HEK293 (cell line): ENCODE results near the gene BTG1.

Experiments
- CTCF ChIA-PET: fragments of 350-600 bp; formaldehyde crosslinking; extraction: SDS; loops from one replicate; lab custom pipeline; 2021; ENCODE audit warnings: antibody characterized with exemption; lab: Yijun Ruan, JAX
- POLR2A ChIA-PET: fragments of 300-600 bp; formaldehyde crosslinking; extraction: SDS; loops from one replicate; lab custom pipeline; 2020; ENCODE audit warnings: antibody characterized with exemption, inconsistent platforms; lab: Yijun Ruan, JAX
- H3K27ac ChIP-seq: fragments of 200-500 bp; sonication (Bioruptor generic); 2 replicates; pipeline ENCODE4 v1.5.1; 2014; ENCODE audit warnings: low read depth, low read length, control low read depth, inconsistent platforms; ENCODE audit errors: extremely low read depth
- H3K36me3 ChIP-seq, 2 experiments: fragments of 200-500 bp in 1 of 2; sonication (Bioruptor generic) in 1 of 2; 1 replicate in 1 of 2; 2 replicates in 1 of 2; pipeline ENCODE4 v1.5.1; 2014 to 2017; ENCODE audit warnings: inconsistent platforms in 2 of 2, low read length in 2 of 2; ENCODE audit not compliant: control insufficient read depth in 2 of 2, insufficient read depth in 1 of 2
- H3K4me1 ChIP-seq: fragments of 200-500 bp; sonication (Bioruptor generic); 2 replicates; pipeline ENCODE4 v1.5.1; 2014; ENCODE audit warnings: mild to moderate bottlenecking, low read length, inconsistent platforms; ENCODE audit not compliant: control insufficient read depth, insufficient read depth
- H3K4me3 ChIP-seq: 2 replicates; pipeline ENCODE4 v1.5.1; 2011; ENCODE audit warnings: low read depth, mild to moderate bottlenecking, control low read depth, low read length, moderate library complexity
- H3K9me3 ChIP-seq: fragments of 200-500 bp; sonication (Bioruptor generic); 2 replicates; pipeline ENCODE4 v1.5.1; 2014; ENCODE audit warnings: low read depth, low read length, inconsistent platforms; ENCODE audit not compliant: control insufficient read depth, insufficient read depth
- KLF9 ChIP-seq: fragments of 450-650 bp; formaldehyde crosslinking; IDR thresholded peaks from 2 replicates; pipeline ENCODE4 v1.5.1; 2016; ENCODE audit warnings: missing biosample characterization, missing genetic modification characterization, low read depth
- MYNN ChIP-seq: fragments of 450-650 bp; formaldehyde crosslinking; IDR thresholded peaks from 2 replicates; pipeline ENCODE4 v1.5.1; 2016; ENCODE audit warnings: missing biosample characterization, missing genetic modification characterization, borderline replicate concordance
- PRDM10 ChIP-seq: fragments of 450-650 bp; formaldehyde crosslinking; IDR thresholded peaks from 2 replicates; pipeline ENCODE4 v1.5.1; 2016; ENCODE audit warnings: missing biosample characterization, missing genetic modification characterization
- REPIN1 ChIP-seq: fragments of 450-650 bp; formaldehyde crosslinking; IDR thresholded peaks from 2 replicates; pipeline ENCODE4 v1.5.1; 2017; ENCODE audit warnings: missing biosample characterization, missing genetic modification characterization, low read depth
- REST ChIP-seq: fragments of 450-650 bp; formaldehyde crosslinking; IDR thresholded peaks from 2 replicates; pipeline ENCODE4 v1.5.1; 2016; ENCODE audit warnings: missing biosample characterization, missing genetic modification characterization
- ZBTB8A ChIP-seq: fragments of 450-650 bp; formaldehyde crosslinking; IDR thresholded peaks from 2 replicates; pipeline ENCODE4 v1.5.1; 2016; ENCODE audit warnings: missing biosample characterization, missing genetic modification characterization
- ZNF335 ChIP-seq: fragments of 450-650 bp; formaldehyde crosslinking; conservative IDR thresholded peaks from 2 replicates; pipeline ENCODE4 v1.5.1; 2016; ENCODE audit warnings: missing biosample characterization, missing genetic modification characterization
- ZNF394 ChIP-seq: fragments of 450-650 bp; formaldehyde crosslinking; IDR thresholded peaks from 2 replicates; pipeline ENCODE4 v1.5.1; 2016; ENCODE audit warnings: missing biosample characterization, missing genetic modification characterization, mild to moderate bottlenecking, moderate library complexity, borderline replicate concordance
- ZNF433 ChIP-seq: fragments of 450-650 bp; formaldehyde crosslinking; IDR thresholded peaks from 2 replicates; pipeline ENCODE4 v1.5.1; 2016; ENCODE audit warnings: missing biosample characterization, missing genetic modification characterization, low read depth
- ZNF513 ChIP-seq: fragments of 450-650 bp; IDR thresholded peaks from 2 replicates; pipeline ENCODE4 v1.5.1; 2018; ENCODE audit warnings: missing biosample characterization, missing genetic modification characterization
- ZNF654 ChIP-seq: fragments of 450-650 bp; formaldehyde crosslinking; IDR thresholded peaks from 2 replicates; pipeline ENCODE4 v1.5.1; 2016; ENCODE audit warnings: low read depth, missing biosample characterization, missing genetic modification characterization
- ZNF660 ChIP-seq: fragments of 450-650 bp; IDR thresholded peaks from 2 replicates; pipeline ENCODE4 v1.5.1; 2018; ENCODE audit warnings: missing biosample characterization, mild to moderate bottlenecking, missing genetic modification characterization
- ZNF76 ChIP-seq: fragments of 450-650 bp; formaldehyde crosslinking; IDR thresholded peaks from 2 replicates; pipeline ENCODE4; 2016; ENCODE audit warnings: low read depth, missing biosample characterization, missing genetic modification characterization, borderline replicate concordance
- ZNF768 ChIP-seq: fragments of 450-650 bp; formaldehyde crosslinking; IDR thresholded peaks from 2 replicates; pipeline ENCODE4 v1.5.1; 2018; ENCODE audit warnings: missing biosample characterization, mild to moderate bottlenecking, missing genetic modification characterization
- ZNF792 ChIP-seq: fragments of 450-650 bp; formaldehyde crosslinking; IDR thresholded peaks from 2 replicates; pipeline ENCODE4 v1.5.1; 2016; ENCODE audit warnings: missing biosample characterization, missing genetic modification characterization
- ZSCAN30 ChIP-seq: fragments of 450-650 bp; IDR thresholded peaks from 2 replicates; pipeline ENCODE4 v1.5.1; 2018; ENCODE audit warnings: missing biosample characterization, mild to moderate bottlenecking, missing genetic modification characterization, moderate library complexity
- TF ChIP-seq, protein P1 (sequence below): fragments of 450-650 bp; formaldehyde crosslinking; IDR thresholded peaks from 2 replicates; pipeline ENCODE4 v1.5.1; 2016; ENCODE audit warnings: missing biosample characterization, missing genetic modification characterization
- TF ChIP-seq, protein P2 (sequence below): fragments of 450-650 bp; formaldehyde crosslinking; IDR thresholded peaks from 2 replicates; pipeline ENCODE4 v1.5.1; 2016; ENCODE audit warnings: missing biosample characterization, missing genetic modification characterization

The BTG1 gene

DNA sequence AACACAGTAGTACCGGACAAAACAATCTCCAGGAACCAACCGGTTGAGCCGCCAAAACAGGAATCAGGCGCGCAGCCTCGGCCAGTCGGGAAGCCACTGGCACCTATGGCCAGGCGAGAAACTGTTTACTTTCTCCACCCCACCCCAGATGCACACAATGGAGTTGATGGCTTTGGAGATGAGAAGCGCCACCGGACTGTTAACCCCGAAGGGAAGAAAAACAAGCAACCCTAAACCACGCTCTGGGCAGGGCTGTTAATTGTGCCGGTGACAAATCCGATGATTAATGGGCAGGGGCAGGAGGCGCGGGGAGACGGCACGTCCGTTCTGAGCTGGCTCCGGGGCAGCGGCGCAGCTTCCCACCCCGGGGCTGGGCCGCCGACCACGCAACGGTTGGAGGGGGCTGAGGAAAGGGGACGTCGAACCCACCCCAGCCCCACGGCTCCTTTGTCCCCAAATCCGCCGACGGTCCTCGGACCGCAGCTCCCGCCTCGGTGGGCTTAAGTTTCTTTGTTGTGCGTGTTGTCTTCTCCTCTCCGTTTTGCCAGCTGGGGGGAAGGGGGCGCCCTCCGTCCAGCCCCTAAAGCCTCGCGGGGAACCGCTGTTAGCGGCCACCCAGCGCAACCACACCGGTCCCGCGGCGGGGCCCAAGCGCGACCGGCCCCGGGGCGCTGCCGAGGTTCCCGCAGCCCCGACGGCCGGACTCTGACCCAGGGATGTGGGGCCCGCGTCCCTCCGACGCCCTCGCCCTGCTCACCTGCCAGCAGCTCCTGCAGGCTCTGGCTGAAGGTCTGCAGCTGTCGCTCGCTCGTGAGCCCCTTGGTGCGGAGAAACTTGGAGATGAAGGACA lies 790 bp downstream of the BTG1 start (continued):
- TF ChIP-seq KLF9 (tag by site-specific recombination) (no peak), ZNF792 (tag by site-specific recombination) (peak; percentile 91), MYNN (0 out of 2 replicates have a peak, but pooled peaks have one; percentile 10), ZNF433 (tag by site-specific recombination) (no peak), ZBTB8A (tag by site-specific recombination) (no peak)
- TF ChIP-seq, protein P1, sequence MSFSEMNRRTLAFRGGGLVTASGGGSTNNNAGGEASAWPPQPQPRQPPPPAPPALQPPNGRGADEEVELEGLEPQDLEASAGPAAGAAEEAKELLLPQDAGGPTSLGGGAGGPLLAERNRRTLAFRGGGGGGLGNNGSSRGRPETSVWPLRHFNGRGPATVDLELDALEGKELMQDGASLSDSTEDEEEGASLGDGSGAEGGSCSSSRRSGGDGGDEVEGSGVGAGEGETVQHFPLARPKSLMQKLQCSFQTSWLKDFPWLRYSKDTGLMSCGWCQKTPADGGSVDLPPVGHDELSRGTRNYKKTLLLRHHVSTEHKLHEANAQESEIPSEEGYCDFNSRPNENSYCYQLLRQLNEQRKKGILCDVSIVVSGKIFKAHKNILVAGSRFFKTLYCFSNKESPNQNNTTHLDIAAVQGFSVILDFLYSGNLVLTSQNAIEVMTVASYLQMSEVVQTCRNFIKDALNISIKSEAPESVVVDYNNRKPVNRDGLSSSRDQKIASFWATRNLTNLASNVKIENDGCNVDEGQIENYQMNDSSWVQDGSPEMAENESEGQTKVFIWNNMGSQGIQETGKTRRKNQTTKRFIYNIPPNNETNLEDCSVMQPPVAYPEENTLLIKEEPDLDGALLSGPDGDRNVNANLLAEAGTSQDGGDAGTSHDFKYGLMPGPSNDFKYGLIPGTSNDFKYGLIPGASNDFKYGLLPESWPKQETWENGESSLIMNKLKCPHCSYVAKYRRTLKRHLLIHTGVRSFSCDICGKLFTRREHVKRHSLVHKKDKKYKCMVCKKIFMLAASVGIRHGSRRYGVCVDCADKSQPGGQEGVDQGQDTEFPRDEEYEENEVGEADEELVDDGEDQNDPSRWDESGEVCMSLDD = 0 out of 2 replicates have a peak, but pooled peaks have one; percentile 50
- TF ChIP-seq, protein P2, sequence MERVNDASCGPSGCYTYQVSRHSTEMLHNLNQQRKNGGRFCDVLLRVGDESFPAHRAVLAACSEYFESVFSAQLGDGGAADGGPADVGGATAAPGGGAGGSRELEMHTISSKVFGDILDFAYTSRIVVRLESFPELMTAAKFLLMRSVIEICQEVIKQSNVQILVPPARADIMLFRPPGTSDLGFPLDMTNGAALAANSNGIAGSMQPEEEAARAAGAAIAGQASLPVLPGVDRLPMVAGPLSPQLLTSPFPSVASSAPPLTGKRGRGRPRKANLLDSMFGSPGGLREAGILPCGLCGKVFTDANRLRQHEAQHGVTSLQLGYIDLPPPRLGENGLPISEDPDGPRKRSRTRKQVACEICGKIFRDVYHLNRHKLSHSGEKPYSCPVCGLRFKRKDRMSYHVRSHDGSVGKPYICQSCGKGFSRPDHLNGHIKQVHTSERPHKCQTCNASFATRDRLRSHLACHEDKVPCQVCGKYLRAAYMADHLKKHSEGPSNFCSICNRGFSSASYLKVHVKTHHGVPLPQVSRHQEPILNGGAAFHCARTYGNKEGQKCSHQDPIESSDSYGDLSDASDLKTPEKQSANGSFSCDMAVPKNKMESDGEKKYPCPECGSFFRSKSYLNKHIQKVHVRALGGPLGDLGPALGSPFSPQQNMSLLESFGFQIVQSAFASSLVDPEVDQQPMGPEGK (tag by site-specific recombination) = peak; percentile 85

DNA sequence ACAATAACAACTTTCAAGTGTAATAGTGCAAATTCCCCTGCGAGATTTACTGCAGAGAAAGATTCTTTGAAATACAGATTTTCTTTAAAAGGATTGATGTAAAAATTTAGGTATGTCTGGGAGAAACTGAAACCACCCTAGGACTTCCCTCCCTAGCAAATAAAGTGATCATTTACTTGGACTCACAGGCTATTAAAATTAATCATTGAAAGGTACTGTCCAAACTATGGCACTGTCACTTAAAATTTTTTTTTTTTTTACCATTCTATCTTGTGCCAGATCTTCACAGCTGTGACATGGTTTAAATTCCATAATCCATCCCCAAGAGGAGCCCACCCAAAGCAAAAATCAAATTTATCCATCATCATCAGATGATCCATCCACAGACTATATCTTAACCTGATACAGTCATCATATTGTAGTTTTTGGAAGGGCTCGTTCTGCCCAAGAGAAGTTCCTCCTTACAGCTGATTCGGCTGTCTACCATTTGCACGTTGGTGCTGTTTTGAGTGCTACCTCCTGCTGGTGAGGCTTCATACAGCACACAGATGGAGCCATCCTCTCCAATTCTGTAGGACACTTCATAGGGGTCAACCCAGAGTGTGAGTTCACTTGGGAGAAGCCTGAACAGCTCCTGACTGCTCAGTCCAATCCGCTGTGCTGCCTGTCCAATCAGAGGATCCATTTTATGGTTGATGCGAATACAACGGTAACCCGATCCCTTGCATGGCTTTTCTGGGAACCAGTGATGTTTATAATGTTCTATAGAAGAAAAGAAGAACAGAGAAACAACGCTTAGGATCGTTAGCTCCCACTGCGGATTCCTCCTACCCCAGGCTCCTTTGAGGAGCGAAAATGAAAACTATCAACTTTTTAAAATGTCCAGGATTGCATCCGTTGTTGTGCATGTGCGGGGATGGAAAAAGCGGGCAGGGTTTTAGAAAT lies 1.7 kb downstream of the BTG1 start:
- peak overlapping the region; percentile 98 for H3K27ac ChIP-seq
- H3K9me3 ChIP-seq = no peaks in the 10 kb centered on the region
- ChIA-PET CTCF (interaction anchor here (0.5 to 2.6 kb wide), 16 partner anchors 9 to 737 kb away, joined by 3 to 18 read pairs (median 3); no protein-coding TSS in a partner anchor), POLR2A (interaction anchor here (0.5 to 2.5 kb wide), 14 partner anchors 7 to 812 kb away, joined by 3 to 30 read pairs (median 4); no protein-coding TSS in a partner anchor)
- peaks cover 5% of the 10 kb centered on the region for H3K4me1 ChIP-seq
- H3K4me3 ChIP-seq = peak overlapping the region; percentile 99
- peaks cover 14 to 37% of the 10 kb centered on the region in 2 experiments; a peak in 2 of 3 replicates for H3K36me3 ChIP-seq
- TF ChIP-seq PRDM10 (tag by site-specific recombination) (peak; percentile 88), ZNF335 (tag by site-specific recombination) (peak; percentile 77), ZNF660 (peak; percentile 84), ZSCAN30 (peak; percentile 55), ZNF513 (tag by site-specific recombination) (no peak), REPIN1 (tag by site-specific recombination) (no peak), ZNF768 (tag by site-specific recombination) (peak; percentile 60; the same call in 1 of the 2 replicates), ZNF654 (0 out of 2 replicates have a peak, but pooled peaks have one; percentile 18), REST (peak; percentile 69), ZNF76 (peak; percentile 14; the same call in 1 of the 2 replicates), ZNF394 (tag by site-specific recombination) (peak; percentile 50; the same call in 1 of the 2 replicates)
